ENCODE measurements around the gene GCAT.

DNA sequence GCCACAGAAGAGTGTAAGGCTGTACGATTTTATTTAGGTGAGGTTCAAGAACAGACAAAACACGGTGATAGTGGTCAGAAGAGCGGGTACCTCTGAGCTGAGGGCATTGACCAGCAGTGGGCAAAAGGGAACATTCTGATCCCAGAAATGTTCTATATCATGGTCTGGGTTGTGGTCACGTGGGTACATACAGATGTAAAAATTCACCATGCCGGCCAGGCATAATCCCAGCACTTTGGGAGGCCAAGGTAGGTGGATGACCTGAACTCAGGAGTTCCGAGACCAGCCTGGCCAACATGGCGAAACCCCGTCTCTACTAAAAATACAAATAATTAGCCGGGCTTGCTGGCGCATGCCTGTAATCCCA lies 31.1 kb upstream of the GCAT start:
- TF ChIP-seq, protein P1, sequence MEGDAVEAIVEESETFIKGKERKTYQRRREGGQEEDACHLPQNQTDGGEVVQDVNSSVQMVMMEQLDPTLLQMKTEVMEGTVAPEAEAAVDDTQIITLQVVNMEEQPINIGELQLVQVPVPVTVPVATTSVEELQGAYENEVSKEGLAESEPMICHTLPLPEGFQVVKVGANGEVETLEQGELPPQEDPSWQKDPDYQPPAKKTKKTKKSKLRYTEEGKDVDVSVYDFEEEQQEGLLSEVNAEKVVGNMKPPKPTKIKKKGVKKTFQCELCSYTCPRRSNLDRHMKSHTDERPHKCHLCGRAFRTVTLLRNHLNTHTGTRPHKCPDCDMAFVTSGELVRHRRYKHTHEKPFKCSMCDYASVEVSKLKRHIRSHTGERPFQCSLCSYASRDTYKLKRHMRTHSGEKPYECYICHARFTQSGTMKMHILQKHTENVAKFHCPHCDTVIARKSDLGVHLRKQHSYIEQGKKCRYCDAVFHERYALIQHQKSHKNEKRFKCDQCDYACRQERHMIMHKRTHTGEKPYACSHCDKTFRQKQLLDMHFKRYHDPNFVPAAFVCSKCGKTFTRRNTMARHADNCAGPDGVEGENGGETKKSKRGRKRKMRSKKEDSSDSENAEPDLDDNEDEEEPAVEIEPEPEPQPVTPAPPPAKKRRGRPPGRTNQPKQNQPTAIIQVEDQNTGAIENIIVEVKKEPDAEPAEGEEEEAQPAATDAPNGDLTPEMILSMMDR (conservative IDR thresholded peaks at IDR 0.05) = no peak
- TF ChIP-seq EZH2 (IDR thresholded peaks at IDR 0.05; ENCODE audit: low read depth) = no peak

All from PC-9 (cell line).